ENCODE results near the gene TSPOAP1. TPM values are rescaled to one million over a fixed set of nuclear protein-coding genes. Genes with fewer than 3 reads are reported as not detected.

TSPOAP1 gene, protein sequence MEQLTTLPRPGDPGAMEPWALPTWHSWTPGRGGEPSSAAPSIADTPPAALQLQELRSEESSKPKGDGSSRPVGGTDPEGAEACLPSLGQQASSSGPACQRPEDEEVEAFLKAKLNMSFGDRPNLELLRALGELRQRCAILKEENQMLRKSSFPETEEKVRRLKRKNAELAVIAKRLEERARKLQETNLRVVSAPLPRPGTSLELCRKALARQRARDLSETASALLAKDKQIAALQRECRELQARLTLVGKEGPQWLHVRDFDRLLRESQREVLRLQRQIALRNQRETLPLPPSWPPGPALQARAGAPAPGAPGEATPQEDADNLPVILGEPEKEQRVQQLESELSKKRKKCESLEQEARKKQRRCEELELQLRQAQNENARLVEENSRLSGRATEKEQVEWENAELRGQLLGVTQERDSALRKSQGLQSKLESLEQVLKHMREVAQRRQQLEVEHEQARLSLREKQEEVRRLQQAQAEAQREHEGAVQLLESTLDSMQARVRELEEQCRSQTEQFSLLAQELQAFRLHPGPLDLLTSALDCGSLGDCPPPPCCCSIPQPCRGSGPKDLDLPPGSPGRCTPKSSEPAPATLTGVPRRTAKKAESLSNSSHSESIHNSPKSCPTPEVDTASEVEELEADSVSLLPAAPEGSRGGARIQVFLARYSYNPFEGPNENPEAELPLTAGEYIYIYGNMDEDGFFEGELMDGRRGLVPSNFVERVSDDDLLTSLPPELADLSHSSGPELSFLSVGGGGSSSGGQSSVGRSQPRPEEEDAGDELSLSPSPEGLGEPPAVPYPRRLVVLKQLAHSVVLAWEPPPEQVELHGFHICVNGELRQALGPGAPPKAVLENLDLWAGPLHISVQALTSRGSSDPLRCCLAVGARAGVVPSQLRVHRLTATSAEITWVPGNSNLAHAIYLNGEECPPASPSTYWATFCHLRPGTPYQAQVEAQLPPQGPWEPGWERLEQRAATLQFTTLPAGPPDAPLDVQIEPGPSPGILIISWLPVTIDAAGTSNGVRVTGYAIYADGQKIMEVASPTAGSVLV (N-terminal part only)
- 30.1 TPM for total RNA-seq

DNA sequence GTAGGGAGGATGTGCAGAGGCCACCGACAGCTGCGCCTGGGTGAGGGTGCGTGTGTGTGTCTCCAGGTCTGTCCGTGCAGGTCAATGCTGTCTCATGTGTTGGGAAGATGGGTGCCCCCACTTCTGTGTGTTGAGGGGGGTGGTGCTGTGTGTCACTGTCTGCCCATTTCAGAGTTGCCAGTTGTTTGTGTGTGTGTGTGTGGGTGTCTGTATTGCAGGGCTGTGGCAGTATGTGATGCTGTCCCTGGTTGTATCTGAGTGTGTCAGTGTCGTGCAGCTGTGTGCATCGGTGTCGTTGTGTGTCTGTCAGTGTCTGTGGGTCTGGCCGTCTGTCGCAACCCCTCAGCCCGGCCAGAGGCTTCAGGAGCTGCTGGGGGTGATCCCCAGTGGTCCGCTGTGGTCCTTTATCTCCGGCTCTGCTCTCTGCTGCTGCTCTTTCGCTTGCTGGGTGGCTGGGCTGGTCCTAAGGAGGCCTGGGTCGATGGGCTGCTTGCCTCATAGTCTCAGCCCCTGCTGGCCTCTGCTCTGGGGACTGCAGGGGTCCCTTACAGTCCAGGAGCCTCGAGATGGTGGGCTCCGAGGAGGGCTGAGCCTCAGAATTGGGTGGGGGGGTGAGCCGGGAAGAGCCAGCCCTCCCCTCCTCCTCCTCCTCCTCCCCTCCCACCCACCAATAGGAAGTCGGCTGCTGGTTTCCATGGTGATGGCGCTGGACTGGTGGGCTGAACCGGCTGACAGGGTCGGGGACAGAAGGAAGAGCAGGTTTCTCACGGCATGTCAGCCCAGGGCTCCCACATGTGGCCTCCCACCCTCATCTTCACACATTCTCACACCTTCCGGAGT lies at the start of gene TSPOAP1:
TSS of gene TSPOAP1 (minus strand) at position 601 of the 840 bp plus-strand sequence. CDS start 875 bp downstream, outside the sequence.
- DNase-seq, result peak; percentile 70

DNA sequence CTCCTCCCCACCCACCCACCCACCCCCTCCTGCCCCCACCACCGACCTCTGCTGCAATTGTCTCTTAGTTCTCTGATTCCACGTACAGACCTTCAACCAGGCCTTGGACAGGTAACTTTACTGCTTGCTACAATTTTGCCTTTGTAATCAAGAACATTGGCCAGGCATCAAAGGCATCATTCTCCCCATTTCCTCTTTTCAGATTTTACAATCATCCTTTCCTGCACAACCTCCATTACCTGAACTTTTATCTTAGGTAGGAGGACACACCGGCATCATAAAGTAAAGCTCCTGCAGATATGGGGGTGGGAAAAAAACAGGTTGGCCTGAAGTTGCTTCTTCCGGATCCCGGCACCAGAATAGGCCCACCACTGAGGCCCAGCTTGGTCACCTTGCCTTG lies 49.1 kb upstream of the TSPOAP1 start:
- DNase-seq, result no peak

DNA sequence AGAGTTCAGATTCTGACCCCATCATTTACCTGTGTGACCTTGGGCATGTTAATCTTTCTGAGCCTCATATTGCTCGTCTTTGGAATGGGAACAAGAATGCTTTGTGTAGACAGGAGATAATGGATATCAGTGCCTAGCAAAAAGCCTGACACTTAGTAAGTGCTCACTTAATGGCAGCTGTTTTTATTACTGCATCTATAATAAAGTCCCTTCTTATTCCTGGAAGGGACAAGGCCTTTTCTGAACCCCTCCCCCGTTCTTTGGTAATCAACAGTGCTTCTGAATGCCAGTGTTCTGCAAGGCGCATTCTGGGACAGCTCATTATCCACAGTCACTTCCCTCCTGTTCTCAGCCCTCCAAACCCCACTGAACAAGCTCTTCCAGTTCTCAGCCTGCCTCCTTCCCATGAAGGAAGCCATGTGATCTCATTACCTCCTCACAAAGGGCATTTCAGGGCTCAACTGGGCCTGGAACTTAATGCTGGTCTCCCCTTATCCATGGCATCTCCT lies 48.6 kb upstream of the TSPOAP1 start:
- no peak for DNase-seq

DNA sequence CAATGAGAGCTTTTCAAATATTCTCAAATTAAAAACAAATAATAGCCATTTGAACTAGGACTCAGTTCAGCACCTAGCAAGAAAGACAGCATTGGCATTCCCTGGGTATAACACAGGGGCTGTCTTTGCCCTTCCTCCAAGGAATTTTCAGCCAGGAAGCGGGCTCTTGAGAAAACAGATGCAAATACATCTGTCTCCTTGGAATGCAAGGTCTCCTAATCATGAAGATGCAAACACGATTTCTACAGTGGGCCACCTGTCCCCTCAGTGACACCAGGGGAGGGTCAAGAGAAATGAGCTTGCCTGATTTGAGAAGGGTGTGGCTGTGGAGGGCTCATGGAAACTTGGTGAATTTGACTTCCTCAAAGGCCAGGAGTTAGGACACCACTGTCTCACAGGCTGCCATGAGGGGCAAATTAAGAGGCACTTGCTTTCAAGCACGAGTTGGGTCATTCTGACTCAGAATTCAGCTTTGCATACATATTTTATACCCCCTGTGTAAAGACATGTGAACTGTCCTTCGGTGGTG lies 47.9 kb upstream of the TSPOAP1 start:
- no peak for DNase-seq

DNA sequence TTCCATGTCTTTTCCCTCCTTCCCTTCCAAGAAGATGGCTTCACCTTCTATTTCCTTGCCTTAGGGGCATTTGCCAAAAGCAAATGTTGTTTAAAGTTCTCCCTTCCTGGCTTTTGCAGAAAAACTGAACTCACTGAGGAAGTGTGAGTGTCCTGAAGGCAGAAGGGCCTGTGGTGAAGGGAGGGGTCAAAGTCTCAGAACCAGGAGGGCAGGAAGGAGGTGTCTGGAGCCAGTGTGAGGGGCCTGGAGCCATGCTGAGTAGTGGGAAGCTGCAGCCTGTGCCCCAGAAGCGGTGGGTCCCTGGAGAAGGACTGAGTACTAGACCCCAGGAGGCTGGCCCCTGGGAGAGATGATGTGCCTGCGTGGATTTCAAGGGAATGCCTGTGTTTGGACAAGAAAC lies 47.2 kb upstream of the TSPOAP1 start:
- DNase-seq, result no peak

DNA sequence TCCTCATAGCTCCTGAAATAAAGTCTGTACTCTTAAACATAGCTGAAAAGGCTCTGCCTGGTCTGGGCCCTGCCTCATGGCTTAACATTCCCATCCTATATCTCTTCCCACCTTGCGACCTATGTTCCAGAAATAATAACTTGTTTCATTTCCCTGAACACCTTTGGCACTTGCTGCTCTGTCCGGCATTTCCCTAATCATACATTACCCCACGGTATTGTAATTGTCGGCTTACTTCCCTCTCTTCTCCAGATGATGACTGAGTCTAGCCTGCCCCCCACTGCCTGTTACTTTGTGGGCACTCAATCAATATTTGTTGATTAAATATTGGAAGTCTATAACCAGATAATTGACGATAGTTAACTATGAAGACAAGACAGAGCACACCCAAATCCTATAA lies 46.7 kb upstream of the TSPOAP1 start:
- DNase-seq, result no peak

DNA sequence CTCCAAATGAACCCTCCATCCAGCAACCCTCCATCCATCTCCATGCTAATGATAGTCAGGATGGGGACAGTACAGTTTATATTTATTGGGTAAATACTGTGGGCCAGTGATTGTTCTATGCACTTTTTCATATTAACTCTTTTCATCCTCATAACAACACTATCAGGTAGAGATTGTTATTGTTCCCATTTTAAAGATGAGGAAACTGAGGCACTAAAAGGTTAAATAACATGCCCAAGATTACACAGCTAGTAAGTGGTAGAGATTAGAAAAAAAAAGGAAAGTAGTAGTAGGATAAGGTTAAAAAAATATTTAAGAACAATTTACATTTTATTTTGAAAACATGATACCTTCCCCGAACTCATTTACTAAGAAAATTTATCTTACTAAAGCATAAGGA lies 45.3 kb upstream of the TSPOAP1 start:
- no peak for DNase-seq

DNA sequence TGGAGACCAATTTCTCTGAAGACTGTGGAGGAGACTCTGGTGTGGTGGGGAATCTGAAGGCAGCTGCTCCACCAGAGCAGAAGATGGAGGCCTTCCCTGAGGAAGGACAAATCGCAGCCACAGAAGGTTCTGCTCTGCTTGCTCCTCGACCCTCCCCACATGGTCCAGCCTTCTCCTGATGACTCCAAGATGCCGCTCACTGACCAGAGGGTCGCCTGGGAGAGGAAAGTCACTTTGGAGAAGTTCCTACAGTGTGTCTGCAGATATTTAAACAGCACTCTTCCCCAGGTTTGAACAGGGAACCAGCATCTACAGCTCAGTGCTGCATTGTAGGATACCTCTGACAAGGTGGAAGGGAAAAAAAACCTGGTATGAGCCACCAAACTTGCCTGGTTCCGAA lies 44.4 kb upstream of the TSPOAP1 start:
- no peak for DNase-seq

DNA sequence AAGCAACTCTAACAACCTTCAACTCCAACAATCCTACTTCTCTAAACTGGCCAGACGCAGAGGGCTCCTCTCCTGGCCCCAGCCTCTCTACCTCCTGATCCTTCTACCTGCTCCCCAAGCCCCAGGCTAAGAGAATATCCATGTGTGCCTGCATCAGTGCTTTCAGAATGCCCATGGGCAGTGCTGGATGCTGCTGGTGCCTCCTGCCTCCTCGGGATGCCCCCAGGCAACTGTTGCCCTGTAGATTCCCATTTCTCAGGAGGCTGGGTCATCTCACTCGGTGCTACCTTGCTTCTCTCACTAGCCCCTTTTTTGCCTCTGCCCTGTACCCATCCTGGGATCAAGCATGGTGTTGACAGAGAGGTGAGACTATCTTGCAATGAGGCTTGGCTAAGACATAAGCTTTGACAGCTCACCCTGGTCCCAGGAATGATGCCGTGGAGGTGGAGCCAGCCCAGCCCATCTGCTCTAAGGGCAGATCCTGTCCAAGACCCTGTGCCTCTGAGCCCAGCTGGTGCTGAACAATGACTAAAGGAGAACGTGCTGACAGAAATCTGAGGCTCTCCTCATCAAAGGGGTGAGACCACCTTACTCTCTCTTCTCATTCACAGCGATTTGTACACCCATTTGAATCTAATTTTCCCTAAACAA lies 42.8 kb upstream of the TSPOAP1 start:
- no peak for DNase-seq

DNA sequence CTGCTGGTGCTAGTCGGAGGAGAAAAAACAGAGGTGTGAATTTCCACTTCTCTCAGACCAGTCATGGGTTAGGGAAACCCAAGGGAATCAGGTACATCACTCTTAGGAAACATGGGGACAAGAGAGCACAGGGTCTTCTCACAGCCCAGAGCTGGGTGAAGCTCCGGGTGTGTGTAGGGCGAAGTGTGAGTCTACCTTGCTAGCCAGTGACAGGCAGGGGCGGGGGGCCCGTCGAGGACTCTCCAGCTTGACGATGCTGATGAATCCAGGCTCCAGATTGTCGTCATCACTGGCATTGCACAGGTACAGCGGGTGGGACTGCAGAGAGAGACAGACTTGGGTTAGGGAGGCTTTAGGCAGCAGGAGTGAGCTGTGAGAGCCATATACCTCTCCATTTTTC lies 42.1 kb upstream of the TSPOAP1 start:
- DNase-seq, result no peak

DNA sequence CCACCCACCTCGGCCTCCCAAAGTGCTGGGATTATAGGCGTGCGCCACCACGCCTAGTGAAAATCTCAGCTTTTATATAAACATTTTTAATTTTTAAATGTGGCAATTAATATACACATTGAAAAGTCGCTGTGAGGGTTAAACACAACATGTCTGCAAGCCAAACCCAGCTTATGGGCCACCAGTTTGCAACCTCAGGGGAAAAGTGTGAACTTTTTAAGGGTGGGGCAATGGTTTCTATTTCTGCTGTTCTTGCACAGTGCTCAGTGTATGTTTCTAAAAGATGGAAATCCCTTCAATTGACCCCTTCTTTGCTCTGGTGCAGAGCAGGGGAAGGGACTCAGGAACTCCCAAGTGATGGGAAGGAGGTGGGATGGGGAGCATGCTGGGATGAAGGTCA lies 41.7 kb upstream of the TSPOAP1 start:
- no peak for DNase-seq

DNA sequence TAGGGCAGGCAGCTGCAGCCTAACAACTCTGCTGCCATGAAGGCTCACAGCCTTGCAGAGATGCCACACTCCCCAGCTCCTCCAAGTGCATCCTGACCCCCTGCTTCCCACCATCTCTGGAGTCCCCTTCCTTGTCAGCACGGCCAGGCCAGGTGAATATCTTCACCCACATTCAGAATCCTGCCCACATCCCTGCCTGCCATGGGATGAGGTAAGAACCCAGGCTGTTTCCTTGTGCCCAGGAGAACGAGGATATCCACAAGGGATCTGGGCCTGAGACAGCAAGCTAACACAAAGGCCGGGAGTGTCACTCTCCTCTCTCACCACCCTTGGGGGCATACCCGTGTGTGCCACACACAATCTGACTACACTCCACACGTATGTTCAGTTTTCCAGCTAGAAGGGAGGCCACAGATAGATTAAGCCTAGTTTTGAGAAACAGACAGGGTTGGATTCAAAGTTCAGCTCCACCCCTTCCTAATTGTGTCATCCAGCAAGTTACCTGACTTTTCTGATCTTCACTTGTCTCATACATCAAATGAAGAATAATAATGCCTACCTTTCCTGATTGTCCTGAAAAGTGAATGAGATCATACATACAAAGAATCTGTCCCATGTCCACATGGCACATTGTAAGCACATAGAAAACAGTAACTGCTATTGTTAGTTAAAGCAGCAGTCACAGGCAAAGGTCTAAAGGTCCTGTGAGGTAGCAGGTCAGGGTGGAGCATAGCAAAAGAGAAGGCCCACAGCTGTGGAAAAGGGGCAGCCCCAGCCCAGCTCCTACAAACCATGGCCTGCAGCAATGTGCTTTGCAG lies 40.8 kb upstream of the TSPOAP1 start:
- DNase-seq, result no peak

DNA sequence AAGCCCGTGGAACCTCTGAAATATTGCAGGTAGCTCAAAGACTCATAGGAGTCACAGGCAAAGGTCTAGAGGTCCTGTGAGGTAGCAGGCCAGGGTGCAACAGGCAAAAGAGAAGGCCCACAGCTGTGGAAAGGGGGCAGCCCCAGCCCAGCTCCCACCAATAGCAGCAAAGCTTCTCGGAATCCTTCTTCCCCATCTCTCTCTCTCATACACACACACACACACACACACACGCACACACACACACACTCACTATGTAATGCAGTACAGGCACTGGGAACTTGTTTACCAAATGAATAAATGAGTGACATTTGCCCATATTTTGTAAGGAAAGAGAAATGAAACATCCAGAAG lies 40.2 kb upstream of the TSPOAP1 start:
- no peak for DNase-seq

DNA sequence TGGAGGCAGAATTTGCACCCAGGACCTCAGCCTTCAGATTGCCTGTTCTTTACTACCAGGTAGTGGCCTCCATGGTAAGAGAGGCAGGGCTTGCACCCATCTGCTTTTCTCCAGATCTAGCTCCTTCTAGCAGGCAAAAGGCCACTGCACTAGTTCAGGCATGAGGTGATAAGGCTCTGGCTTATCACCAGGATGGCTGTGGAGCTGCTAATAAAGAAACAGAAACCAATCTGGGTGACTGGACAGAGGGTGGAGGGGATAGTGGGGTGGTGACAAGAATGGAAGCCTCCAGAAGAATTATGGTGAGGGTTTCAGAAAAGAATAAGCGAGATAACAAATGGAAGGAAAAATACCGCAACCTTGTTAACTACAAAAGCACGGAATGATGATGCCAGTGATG lies 38.9 kb upstream of the TSPOAP1 start:
- DNase-seq, result no peak

DNA sequence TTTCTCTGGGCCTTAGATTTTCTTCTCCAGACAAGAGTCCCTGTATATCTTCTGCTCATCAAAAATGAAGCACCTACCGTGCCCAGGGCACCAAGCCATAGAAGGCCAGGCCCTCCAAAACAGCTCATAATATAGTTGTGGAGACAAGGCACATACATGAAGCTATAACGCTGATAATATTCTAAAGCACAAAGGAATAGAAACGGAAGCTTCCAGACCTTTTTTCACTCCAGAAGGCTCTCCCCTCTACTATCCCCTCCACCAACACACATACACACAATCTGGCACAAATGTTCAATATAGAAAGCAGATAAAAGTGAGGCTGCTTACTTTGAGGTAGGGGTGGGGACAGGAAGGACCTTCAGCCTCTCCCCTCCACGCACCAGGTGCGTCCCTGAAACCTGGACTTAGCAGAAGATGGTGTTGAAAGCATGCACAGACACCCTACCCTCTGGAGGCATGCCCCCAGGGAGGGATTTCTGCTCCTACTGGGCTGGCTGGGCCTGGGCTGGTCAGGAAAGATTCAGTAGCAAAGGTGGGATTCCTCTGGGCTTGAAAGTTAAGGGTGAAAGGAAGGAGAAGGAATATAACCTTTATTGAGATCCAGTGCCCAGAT lies 37.5 kb upstream of the TSPOAP1 start:
- no peak for DNase-seq

DNA sequence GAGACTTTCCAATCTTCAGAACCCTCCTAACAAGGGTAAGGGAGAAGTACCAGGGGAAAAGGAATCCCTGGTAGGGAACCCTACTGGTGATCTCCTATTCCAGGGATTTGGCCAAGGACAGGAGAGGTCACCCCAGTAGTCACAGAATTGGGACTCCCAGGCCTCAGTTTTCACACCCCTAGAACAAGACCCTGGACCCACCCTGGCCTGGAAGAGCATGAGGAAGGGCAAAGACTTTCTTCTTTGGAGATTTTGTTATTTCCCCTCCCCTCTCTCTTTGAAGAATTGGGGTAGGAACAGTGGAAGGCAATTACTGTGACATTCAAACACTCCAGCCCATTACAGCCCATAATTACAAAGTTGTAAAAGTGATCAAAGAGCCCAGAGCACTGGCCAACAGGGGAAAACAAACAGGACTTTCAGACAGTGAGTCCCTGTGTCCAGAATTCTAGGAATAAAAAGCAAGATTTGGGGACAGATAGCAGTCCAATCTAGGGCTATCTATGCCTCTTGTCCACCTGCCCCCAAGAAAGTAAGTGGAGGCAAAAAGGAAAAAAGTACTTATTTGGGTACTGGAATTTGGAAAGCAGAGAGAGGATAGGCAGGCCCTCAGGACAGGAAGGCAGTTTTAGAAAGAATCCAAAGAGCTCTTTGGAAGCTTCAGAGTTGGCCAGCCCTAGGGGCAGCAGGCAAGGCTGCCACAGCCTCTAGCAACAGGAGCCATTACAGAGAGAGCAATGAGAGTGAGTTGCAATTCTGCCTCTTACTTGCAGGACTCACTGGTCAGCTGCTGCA lies 36.8 kb upstream of the TSPOAP1 start:
- DNase-seq, result no peak

DNA sequence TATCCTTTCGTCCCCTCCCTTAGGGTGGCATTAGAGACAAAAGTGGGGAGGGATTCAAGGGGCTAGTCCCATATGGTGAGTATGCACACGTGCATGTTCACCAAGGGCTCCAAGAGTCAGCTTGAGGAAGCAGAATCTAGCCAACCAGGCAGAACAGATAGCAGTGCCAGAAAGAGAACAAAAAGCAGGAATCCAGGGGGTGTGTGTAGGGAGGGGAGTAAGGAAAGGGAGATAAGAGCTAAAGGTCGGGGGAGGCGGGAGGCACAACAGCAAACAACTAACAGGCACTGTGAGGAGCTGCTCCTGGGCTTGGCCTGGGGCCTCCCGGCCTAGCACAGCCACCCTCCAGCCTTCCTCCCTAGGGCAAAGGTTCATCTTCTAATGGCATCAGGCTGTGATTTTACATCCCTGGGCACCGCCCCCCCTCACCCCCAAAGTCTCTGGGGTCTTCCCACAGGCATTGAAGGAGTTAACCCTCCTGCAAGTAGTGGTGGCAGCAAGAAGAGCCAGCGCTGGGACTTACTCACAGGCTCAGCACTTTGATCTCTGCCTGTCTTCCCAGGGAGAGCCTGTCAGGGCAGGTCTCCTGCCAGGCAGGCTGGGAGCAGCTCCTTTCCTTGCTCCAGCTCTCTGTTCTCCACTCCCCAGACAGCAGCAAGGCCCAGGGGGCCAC lies 35.8 kb upstream of the TSPOAP1 start:
- DNase-seq, result no peak

DNA sequence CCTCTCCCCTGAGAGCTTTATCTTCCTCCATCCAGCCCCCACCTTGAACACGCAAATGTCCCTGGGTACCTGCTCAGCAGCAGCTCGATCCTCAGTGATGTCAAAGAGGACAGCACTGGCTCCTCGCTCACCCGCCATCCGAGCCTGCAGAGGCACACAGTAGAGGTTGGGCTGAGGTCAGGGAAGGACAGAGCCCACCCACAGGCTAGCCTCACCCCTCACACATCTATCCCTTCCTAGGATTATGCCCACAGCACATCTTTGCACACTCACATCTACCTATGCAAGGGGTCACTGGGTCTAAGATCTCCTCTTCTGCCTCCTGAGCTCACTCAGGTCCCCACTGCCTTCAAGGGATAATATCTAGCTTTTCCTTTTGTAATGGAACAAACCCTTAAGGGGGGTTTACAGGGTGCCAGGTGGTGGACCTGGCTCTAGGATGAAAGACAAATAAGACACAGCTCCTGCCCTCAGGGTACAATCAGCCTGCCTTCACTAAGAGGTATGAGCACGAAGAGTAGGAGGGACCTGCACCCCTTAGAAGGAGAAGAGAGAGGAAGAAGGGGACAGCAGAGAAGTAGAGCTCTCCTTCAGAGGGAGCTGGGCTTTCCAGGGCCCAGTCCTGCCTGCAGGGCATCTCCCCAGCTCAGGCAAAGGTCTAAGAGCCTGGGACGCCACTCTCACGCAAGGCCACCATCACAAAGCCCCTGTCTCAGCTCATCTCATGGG lies 35.0 kb upstream of the TSPOAP1 start:
- DNase-seq, result no peak
